Dendritic cell treated with granulocyte-macrophage colony-stimulating factor and Interleukin-4, amounts not matched to agents 40 ng/mL and 50 ng/mL, for 4 days (primary cell): ENCODE data around the gene TMEM82.

Experiments
- H3K27ac Mint-ChIP-seq: one replicate; pipeline ENCODE4 v1.8.0; 2022; ENCODE audit warnings: mild to moderate bottlenecking, mixed read lengths
- H3K27me3 Mint-ChIP-seq: one replicate; pipeline ENCODE4 v1.8.0; 2022; ENCODE audit warnings: mild to moderate bottlenecking, mixed read lengths
- H3K36me3 Mint-ChIP-seq: one replicate; pipeline ENCODE4 v1.8.0; 2022; ENCODE audit warnings: low read depth, mixed read lengths
- H3K4me1 Mint-ChIP-seq: one replicate; pipeline ENCODE4 v1.8.0; 2022; ENCODE audit warnings: low read depth, mixed read lengths
- H3K4me3 Mint-ChIP-seq: one replicate; pipeline ENCODE4 v1.8.0; 2022; ENCODE audit warnings: mild to moderate bottlenecking, moderate library complexity, mixed read lengths
- H3K9me3 Mint-ChIP-seq: one replicate; pipeline ENCODE4 v1.8.0; 2022; ENCODE audit warnings: mixed read lengths
- intact Hi-C: fragments of 100-400 bp; cut with micrococcal nuclease; formaldehyde crosslinking; loops from one replicate; pipeline ENCODE4 v1.15.0; 2022

Gene TMEM82

DNA sequence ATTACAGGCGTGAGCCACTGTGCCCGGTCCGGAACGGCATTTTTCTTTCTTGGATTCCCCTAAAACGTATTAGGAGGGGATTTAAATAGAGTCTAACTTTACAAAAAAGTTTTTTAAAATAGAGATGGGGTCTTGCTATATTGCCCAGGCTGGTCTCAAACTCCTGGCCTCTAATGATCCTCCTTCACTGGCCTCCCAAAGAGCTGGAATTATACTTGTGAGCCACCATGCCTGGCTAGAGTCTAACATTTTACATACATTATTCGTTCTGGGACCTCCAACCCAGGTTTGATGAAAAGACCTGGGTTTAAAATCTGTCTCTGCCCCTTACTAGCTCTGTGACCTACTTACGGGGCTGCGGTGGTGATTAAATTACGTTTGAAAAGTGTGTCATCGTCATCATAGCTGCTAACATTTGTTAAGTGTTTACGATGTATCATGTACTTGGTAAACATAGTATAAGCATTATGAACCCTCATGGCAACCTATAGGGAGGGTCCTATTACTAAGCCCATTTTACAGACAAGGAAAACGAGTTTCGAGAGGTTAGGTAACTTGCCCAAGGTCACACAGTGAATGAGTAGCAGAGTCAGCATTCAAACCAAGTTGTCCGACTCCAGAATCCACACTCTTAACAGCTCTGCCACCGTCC is 33.7 kb upstream of the TMEM82 start:
- peaks cover 44% of the 10 kb centered on the region for H3K36me3 Mint-ChIP-seq
- H3K4me3 Mint-ChIP-seq, result no peak overlapping the region
- peaks cover 37% of the 10 kb centered on the region for H3K4me1 Mint-ChIP-seq
- intact Hi-C loops, result no loop called here
- H3K9me3 Mint-ChIP-seq, result no peaks in the 10 kb centered on the region
- no peaks in the 10 kb centered on the region for H3K27me3 Mint-ChIP-seq
- H3K27ac Mint-ChIP-seq, result no peak overlapping the region

DNA sequence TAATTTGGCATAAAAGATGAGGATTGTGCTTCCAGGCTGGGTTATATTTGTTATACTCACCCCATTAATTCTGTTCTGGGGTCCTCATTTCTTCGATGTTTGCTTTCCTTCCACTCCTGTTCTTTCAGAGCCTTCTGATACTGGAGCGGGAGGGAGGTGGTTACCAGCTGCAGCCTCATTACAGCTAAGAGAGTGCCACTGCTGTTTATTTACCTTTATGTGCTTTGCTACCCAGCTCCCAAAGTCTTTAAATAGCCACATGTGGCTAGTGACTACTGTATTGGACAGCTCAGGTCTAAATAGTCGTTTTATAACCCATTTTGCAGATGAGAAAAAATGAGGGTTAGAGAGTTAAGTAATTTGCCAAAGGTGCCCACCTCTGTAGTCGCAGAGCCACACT is 33.1 kb upstream of the TMEM82 start:
- Mint-ChIP-seq H3K4me3 (no peak overlapping the region), H3K4me1 (peaks cover 31% of the 10 kb centered on the region), H3K9me3 (no peaks in the 10 kb centered on the region), H3K27ac (no peak overlapping the region), H3K36me3 (peaks cover 48% of the 10 kb centered on the region), H3K27me3 (no peaks in the 10 kb centered on the region)
- intact Hi-C loops, result no loop called here

DNA sequence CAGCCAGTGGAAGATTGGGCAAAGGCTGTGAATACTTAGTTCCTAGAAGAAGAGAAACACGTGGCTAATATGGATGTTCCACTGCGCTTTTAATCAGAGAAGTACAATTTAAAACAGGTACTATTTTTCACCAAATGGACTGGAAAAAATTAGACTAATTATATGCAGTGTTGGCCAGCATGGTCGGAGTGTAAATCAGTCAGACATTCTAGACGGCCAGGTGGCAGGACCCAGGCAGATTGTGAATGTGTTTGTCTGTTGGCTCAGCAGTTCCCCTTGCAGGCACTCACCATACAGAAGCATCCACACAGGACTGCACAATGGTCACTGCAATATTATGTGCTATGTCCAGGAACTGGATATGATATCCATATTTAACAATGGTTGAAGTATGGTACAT is 30.1 kb upstream of the TMEM82 start:
- Mint-ChIP-seq H3K4me1 (peaks cover 7% of the 10 kb centered on the region), H3K4me3 (no peak overlapping the region), H3K27me3 (no peaks in the 10 kb centered on the region), H3K36me3 (peaks cover 47% of the 10 kb centered on the region), H3K9me3 (no peaks in the 10 kb centered on the region), H3K27ac (no peak overlapping the region)
- intact Hi-C loops, result no loop called here

DNA sequence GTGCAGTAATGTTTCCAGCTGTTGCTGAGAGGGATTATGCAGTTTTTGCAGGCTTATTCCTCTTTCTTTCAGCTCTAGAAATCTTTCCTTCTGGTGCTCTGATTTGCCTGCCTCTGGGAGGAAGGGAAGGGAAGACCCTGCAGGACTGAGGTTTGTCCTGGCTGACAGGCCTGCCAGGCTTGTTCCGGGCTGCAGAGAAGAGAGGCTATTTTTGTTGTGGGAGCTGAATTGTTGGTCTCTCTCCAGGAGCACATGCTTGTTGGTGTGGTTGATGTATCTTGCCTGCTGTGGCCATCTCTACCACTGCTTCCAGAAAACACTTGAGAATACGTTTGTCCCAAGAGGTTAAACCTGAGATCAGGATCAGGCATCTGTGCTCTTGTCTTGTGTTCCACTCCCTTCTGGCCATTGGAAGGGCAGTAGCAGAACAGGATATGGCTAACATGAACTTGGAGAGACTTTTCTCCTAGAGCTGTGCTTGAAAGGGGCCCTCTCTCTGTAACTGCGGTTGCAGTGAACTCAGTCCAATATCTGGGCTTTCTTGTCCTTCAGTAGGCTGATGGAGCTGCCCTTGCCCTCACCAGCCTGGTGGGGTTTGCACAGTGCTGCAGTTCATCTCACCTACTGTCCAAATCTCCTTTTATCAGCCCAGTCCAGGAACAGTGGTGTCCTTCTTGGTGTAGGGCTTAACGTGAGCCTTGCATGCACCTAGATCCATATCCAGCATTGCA is 27.7 kb upstream of the TMEM82 start:
- Mint-ChIP-seq H3K27ac (no peak overlapping the region), H3K4me1 (no peaks in the 10 kb centered on the region), H3K4me3 (no peak overlapping the region), H3K9me3 (no peaks in the 10 kb centered on the region), H3K36me3 (peaks cover 70% of the 10 kb centered on the region), H3K27me3 (no peaks in the 10 kb centered on the region)
- intact Hi-C loops, result no loop called here

DNA sequence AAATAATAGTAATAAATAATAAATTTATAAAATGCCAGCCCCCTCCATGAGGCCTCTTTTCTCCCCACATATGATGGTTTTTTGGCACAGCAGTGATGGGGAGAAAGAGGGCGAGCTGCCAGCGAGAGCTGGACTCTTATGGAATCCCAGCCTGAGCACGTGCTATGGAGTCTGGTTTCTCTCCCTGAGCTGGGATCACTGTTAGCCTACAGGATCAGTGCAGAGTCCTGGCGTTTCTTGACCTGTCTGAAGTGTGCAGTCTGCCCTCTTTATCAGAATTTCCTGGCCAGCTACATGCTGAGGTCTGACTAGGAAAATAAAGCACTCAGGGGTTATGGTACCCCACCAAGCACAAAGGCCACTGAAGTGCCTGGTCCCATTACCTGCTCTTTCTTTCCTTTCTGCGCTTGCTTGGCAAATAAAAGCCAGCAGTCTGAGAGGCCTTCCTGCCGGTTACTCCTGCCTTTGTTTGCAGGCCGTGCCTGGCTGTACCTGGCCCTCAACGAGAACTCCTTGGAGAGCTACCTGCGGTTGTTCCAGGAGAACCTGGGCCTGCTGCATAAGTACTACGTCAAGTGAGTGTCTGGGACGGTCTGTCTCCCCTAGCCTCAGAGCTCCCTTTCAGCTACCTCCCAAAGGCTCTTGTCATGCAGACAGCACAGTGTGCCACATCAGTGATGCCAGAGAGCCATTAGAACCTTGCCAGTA is 24.7 kb upstream of the TMEM82 start:
- H3K27me3 Mint-ChIP-seq, result no peaks in the 10 kb centered on the region
- H3K4me1 Mint-ChIP-seq, result peaks cover 6% of the 10 kb centered on the region
- H3K36me3 Mint-ChIP-seq, result peaks cover 93% of the 10 kb centered on the region
- H3K9me3 Mint-ChIP-seq, result no peaks in the 10 kb centered on the region
- intact Hi-C loops, result no loop called here
- no peak overlapping the region for H3K27ac Mint-ChIP-seq
- H3K4me3 Mint-ChIP-seq, result no peak overlapping the region

DNA sequence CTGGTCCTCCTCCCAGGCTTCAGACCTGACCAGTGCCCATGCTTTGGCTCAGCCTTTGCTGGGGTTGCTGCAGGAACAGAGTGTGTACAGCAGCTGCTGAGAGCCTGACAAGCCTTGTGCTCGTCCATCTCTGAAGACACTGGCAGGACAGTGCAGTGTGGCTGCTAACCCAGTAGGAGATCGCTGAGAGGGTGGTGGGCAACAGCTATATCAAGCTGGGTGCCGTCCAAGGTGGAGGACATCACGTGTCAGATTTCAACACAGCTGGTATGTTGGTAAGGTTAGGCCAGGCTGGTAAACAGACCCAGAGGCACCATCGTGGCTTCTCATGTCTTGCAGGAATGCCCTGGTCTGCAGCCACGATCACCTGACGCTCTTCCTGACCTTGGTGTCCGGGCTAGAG is 24.1 kb upstream of the TMEM82 start:
- Mint-ChIP-seq H3K4me3 (no peak overlapping the region), H3K4me1 (peaks cover 6% of the 10 kb centered on the region), H3K27me3 (no peaks in the 10 kb centered on the region), H3K9me3 (no peaks in the 10 kb centered on the region), H3K27ac (no peak overlapping the region), H3K36me3 (peaks cover 96% of the 10 kb centered on the region)
- intact Hi-C loops, result no loop called here

DNA sequence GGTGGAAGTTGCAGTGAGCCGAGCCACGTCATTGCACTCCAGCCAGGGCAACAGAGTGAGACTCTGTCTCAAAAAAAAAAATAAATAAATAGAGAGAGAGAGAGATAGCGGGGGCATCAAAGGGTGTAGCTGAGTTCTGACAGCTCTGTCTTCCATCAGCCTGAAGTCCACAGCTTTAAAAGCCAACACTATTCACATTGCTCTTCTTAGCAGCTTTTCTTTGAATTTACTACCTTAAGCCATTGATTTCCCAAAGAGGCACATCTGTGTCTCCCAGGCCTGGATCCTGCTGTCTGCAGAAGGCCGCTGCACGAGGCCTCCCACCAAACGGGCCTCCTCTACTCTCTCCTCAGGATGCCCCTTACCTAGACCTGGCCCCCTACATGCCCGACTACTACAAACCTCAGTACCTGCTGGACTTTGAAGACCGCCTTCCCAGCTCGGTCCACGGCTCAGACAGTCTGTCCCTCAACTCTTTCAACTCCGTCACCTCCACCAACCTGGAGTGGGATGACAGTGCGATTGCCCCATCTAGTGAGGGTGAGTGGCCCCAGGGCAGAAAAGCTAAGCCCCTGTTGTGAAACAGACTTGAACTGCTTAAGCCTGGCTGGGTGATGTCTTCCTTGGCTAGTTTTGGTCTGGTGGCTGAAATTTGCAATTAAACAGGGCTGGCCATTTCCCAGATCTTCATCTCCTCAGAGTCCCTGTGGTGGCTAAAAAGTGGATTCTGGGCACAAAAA is 22.7 kb upstream of the TMEM82 start:
- Mint-ChIP-seq H3K36me3 (peaks cover 97% of the 10 kb centered on the region), H3K4me1 (peaks cover 6% of the 10 kb centered on the region), H3K9me3 (no peaks in the 10 kb centered on the region), H3K27me3 (no peaks in the 10 kb centered on the region), H3K27ac (no peak overlapping the region), H3K4me3 (no peak overlapping the region)
- intact Hi-C loops, result no loop called here

DNA sequence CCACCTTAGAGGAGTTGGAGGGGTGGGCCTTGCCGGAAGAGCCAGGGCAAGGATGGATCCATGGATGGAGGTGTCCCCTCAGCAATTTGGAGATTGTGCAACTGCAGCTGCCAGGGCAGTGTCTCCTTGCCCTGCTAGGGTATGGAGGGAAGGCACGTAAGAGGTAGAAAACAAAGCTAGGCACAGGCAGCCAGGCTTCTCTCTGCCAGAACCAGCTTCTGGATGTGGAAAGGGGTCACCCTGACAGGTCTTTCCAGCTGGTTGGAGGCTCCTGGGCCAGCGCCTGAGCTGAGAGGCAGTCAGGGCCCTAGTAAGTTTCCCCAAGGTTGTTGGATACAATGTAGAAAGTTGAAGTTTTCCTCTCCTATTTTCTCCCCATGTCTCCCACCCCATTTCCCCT is 21.4 kb upstream of the TMEM82 start:
- H3K36me3 Mint-ChIP-seq, result peaks cover 99% of the 10 kb centered on the region
- no peaks in the 10 kb centered on the region for H3K9me3 Mint-ChIP-seq
- H3K4me1 Mint-ChIP-seq, result peaks cover 6% of the 10 kb centered on the region
- no peaks in the 10 kb centered on the region for H3K27me3 Mint-ChIP-seq
- H3K4me3 Mint-ChIP-seq, result no peak overlapping the region
- no peak overlapping the region for H3K27ac Mint-ChIP-seq
- intact Hi-C loops, result no loop called here

DNA sequence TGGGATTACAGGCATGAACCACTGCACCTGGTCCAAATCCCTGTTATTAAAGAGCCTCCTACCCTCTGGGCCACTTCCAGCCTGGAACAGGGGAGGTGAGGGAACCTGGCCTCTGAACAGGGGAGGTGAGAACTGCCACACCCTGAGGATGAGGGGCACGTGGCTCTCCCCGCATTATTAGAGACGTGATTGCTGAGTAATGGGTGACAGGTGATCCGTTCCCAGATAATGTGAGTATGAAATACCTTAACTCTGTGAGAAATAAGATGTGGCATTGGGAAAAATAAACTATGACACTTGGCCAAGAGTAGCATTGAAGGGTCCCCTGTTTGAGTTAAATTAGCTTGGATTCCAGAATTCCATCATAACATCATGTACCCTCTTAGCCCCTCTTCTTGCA is 19.9 kb upstream of the TMEM82 start:
- peaks cover 6% of the 10 kb centered on the region for H3K4me1 Mint-ChIP-seq
- intact Hi-C loops, result no loop called here
- no peaks in the 10 kb centered on the region for H3K27me3 Mint-ChIP-seq
- H3K36me3 Mint-ChIP-seq, result peaks cover 100% of the 10 kb centered on the region
- H3K9me3 Mint-ChIP-seq, result no peaks in the 10 kb centered on the region
- H3K4me3 Mint-ChIP-seq, result no peak overlapping the region
- no peak overlapping the region for H3K27ac Mint-ChIP-seq

DNA sequence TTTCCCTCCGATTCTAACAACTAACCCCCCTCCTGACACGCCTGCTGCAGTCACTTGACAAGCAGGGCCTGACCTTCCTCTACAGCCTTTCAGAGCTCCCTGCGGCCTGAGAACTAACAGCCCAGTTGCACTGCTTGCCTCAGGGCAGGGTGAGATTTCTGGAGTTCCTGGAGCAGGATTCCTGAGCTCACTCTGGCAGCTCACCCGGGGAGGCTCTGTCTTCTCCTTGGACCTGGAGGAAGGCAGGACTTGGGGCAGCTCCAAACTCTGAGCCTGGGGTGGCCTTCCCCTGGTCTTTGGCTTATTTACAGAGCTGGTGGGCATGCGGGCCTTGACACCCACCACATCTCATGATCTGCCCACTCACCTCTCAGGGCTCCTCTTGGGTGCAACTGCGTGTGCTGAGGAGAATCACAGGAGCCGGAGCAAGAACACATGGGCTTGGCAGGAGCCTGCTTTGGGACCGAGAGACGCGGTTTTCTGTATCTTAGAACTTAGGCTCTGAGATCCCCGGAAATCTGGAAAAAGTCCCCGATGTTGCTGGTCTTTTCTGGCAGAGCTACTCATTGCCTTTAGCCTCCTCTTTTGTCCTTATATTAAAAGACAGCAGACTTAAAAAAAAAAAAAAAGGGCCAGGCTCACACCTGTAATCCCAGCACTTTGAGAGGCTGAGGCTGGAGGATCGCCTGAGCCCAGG is 19.3 kb upstream of the TMEM82 start:
- intact Hi-C loops, result no loop called here
- Mint-ChIP-seq H3K27me3 (no peaks in the 10 kb centered on the region), H3K9me3 (no peaks in the 10 kb centered on the region), H3K27ac (no peak overlapping the region), H3K4me1 (peaks cover 6% of the 10 kb centered on the region), H3K4me3 (no peak overlapping the region), H3K36me3 (peaks cover 100% of the 10 kb centered on the region)

DNA sequence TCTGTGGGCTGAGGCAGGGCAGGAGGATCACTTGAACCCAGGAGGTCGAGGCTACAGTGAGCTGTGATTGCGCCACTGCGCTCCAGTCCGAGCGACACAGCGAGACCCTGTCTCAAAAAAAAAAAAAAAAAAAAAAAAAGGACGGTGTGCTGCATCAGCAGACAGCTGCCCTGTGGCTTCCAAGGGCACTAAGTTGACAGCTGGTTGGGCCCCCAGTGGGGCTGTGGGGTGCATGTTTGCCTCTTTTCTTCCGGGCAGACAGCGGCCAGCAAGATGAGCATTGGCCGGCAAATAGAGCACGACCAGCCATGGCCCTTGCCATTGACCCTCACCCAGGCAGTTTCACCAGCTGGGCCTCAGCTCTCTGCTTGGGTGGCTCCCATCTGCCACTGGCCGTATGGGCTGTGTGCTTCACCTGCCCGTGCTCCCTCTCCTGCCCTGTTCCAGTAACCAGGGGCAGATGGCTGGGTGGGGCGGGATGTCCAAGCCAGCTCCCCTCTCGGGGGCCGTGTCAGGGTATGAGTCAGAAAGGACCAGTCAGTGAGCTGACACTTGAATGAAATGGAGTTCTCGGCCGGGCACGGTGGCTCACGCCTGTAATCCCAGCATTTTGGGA is 18.6 kb upstream of the TMEM82 start:
- peaks cover 100% of the 10 kb centered on the region for H3K36me3 Mint-ChIP-seq
- H3K27ac Mint-ChIP-seq, result no peak overlapping the region
- intact Hi-C loops, result no loop called here
- no peaks in the 10 kb centered on the region for H3K27me3 Mint-ChIP-seq
- H3K4me1 Mint-ChIP-seq, result peaks cover 6% of the 10 kb centered on the region
- H3K9me3 Mint-ChIP-seq, result no peaks in the 10 kb centered on the region
- H3K4me3 Mint-ChIP-seq, result no peak overlapping the region

DNA sequence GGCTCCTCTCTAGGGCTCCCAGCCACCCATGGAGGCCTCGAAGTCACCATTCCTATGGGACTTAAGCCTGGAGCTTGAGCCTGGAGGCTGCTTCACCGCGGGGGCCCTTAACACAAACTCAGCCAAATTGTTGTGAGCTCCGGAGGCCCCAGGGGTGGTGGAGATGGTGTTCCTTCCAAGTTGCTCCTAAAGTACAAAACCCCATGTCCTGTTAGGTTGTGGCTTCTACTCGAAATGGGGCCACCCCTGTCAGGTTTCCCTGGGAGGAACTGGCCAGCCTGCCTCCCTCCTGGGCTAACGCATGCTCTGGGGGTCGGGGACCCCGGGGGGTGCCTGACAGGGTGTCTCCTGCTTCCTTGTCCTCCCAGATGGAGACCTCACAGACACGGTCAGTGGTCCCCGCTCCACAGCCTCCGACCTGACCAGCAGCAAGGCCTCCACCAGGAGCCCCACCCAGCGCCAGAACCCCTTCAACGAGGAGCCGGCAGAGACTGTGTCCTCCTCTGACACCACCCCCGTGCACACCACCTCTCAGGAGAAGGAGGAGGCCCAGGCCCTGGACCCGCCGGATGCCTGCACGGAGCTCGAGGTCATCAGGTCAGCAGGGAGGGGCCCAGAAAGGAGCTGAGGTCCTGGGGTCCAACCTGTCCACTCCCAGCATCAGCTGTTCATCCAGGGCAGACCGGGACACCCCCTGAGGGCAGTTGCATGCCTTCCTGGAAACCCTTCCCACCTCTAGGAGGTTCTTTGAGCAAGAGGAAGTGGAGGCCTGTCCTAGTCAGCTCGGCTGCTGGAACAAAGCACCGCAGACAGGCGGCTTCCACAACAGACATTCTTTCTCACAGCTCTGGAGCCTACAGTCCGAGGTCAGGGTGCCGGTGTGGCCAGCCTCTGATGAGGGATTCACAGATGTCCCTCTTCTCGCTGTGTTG is 17.1 kb upstream of the TMEM82 start:
- no peak overlapping the region for H3K4me3 Mint-ChIP-seq

More for the DNA sequence above, 17.1 kb upstream of the TMEM82 start:
- Mint-ChIP-seq H3K36me3 (peaks cover 100% of the 10 kb centered on the region), H3K9me3 (no peaks in the 10 kb centered on the region), H3K27me3 (no peaks in the 10 kb centered on the region), H3K27ac (peak overlapping the region; percentile 45), H3K4me1 (peaks cover 6% of the 10 kb centered on the region)
- intact Hi-C loops, result no loop called here
